SH-SY5Y (cell line): ENCODE data around the gene HS3ST3A1.

ENCODE experiments used
- GATA2 ChIP-seq: IDR thresholded peaks from 2 replicates; pipeline ENCODE4 v1.6.1; 2011; ENCODE audit warnings: mild to moderate bottlenecking, low read depth, low read length
- GATA3 ChIP-seq: IDR thresholded peaks from 2 replicates; pipeline ENCODE4 v1.6.1; 2011; ENCODE audit warnings: low read depth, mild to moderate bottlenecking, low read length, moderate library complexity

DNA sequence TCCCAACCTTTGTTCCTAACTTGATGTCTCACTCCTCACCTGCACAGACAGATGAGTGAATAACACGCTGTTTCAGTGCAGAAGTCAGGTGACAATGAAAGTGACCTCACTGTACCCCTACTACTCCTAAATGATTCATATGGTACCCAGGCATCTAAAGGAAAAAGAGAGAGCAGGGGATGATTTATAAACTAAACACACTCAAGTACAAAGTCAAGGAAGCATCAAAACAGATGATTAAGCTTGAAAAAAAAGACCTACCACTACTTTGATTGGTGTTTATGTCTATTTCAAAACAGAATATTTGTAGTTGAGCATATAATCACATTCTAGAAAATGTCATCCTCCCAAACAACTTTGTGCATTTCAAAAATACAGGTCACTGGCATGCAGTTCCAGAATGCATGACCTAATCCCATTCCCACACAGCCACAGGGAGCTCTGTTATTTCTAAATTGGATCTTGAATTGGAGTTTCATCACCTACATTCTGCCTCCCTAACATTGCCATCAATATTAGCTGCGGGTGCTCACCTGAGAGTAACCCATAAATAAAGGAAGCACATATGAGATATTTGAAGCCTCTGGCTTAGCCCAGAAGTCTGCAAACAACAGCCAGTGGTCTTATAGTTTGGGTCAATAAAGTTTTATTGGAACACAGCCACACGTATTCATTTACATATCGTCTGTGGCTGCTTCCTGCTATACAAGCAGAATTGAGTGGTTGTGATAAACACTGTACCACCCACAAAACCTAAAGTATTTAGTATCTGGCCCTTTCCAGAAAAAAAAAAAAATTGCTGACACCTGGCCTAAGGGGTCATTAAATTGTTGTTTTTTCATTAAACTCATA lies 14.0 kb downstream of the HS3ST3A1 start:
- TF ChIP-seq GATA3, result no peak
- TF ChIP-seq GATA2, result no peak
